G401 (cell line): ENCODE results near the gene UBASH3A. TPM values are rescaled to one million over a fixed set of nuclear protein-coding genes. Genes with fewer than 3 reads are reported as not detected.

Source experiments
- DNase-seq: peaks from one replicate; pipeline ENCODE4 v3.0.0-alpha.2; 2015; ENCODE audit warnings: low spot score
- in situ Hi-C: cut with HindIII; loops from 2 replicates; pipeline ENCODE4 v1.10.0; 2016; ENCODE audit warnings: low sequenced_read_pairs, mixed read lengths
- total RNA-seq: library from RNA; depleted of rRNA; stranded (reverse); fragments of >200 nt; shearing (Covaris generic); gene quantifications from 2 replicates; pipeline ENCODE4 v1.2.3, GENCODE V29; 2014

The UBASH3A gene
- total RNA-seq, 1 experiment from 2014 or later, result not detected

DNA sequence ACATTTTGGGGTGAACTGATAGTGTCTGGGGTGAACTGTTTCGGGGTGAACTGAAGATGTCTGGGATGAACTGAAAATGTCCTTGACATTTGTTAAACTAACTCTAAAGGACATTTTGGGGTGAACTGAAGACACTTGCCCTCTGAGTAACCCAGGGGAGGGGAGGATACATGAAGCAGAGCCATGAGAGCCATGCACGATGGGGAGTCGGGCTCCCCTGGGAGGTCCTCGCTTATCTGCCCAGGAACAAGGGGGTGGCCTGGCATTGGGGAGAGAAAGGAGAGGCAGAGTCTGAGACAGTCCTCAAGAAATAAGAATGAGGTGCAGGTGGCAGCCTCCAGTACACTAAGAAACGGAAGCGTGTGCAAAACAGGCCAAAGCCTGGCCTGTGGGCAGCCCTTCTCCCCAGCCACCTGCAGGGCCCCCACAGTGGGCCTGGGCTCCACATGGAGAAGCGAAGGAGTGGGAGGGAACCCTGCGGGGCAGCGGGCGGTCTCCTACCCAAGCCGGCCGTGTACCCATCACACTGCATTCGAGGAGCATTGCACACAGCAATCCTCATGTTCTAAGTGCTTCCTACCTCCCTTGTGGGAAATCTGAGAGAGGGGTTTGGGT, 68.1 kb downstream of the UBASH3A start:
- no peak for DNase-seq
- in situ Hi-C loops, result no loop called here

- in situ Hi-C loops, result no loop called here
- DNase-seq, result no peak
Measured at GRCh38 chr21:42472521-42472920, 68.8 kb downstream of the UBASH3A start.

- in situ Hi-C loops, result no loop called here
- DNase-seq, result no peak
Measured at GRCh38 chr21:42473498-42474042, 69.9 kb downstream of the UBASH3A start.

GRCh38 chr21:42474043-42474831, 70.5 kb downstream of the UBASH3A start:
- in situ Hi-C loops, result no loop called here
- no peak for DNase-seq

- DNase-seq, result no peak
- in situ Hi-C loops, result no loop called here
Measured at GRCh38 chr21:42475036-42475435, 71.3 kb downstream of the UBASH3A start.

GRCh38 chr21:42475526-42476387, 72.1 kb downstream of the UBASH3A start:
- no peak for DNase-seq
- in situ Hi-C loops, result no loop called here

DNA sequence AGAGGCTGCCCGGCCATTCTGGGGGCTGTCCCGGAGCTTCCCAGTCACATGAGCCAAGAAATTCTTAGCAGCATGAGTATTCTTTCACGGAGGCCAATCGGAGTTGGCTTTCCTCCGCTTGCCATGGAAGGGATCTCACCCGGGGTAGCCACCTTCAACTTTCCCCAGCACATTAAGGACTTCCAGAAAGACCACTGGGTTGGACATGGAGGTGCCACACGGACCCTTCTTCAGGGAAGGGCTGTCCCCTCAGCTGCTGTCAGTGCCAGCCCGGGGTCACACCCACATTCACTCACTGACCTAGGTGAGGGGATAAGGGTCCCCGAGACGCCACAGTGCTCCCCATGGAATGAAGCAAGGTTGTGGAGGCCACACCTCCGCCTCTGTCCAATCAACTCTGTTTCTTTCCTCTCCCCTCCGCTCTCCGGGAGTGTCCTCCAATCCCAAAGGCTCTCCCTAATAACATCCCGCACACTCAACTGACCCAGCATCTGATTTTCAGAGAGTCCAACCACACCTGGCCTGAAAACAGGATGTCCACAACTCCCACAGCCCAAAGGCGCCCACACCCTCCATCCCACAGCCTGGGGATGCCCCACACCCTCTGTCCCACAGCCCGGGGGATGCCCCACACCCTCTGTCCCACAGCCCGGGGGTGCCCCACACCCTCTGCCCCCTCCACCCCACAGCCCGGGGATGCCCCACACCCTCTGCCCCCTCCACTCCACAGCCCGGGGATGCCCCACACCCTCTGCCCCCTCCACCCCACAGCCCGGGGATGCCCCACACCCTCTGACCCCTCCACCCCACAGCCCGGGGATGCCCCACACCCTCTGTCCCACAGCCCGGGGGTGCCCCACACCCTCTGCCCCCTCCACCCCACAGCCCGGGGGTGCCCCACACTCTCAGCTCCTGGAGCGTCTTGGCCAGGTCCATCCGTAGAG, 73.0 kb downstream of the UBASH3A start:
- in situ Hi-C loops, result no loop called here
- DNase-seq, result no peak

GRCh38 chr21:42478504-42478903, 74.8 kb downstream of the UBASH3A start:
- DNase-seq, result no peak
- in situ Hi-C loops, result no loop called here

DNA sequence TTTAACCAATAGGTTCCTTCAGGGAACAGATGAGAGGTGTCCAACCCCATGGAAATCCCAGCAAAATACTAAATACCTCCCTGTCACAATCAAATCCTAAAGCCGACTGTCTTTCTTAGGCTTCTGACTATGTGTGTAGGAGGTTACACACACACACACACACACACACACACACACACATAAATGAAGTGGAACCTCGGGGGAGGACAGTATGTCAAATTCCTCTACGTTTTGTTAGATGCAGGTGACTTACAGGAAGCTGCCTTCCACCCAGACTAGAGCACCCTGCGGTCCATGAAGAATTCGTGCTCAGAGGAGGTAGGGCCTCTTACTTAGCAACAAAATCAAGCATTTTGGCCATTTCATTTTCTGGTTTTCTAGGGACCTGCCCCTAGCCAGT, 75.9 kb downstream of the UBASH3A start:
- no peak for DNase-seq
- in situ Hi-C loops, result no loop called here

GRCh38 chr21:42480736-42481135, 77.0 kb downstream of the UBASH3A start:
- in situ Hi-C loops, result no loop called here
- no peak for DNase-seq

GRCh38 chr21:42481169-42481568, 77.5 kb downstream of the UBASH3A start:
- DNase-seq, result no peak
- in situ Hi-C loops, result no loop called here

- DNase-seq, result no peak
- in situ Hi-C loops, result no loop called here
Measured at GRCh38 chr21:42484966-42485365, 81.3 kb downstream of the UBASH3A start.

DNA sequence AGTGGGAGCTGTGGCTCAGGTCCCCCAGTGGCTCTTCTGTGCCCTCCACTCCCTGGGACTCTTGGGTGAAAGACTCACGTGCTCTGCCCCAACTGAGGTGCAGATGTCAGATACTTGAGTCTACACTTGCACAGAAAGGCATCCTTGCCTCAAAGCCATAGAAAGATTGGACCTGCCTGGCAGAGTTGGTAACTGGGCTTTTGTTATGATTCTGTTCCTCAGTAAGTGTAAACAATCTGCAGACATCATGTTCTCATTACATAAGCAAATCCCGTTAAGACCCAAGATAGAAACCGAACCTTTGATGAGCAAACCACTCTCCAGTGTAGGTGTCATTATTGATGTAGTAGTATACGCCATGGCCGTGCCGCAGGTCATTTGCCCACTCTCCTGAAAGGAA, 82.4 kb downstream of the UBASH3A start:
- DNase-seq, result no peak
- in situ Hi-C loops, result no loop called here

GRCh38 chr21:42486531-42486930, 82.8 kb downstream of the UBASH3A start:
- in situ Hi-C loops, result no loop called here
- DNase-seq, result no peak

GRCh38 chr21:42489006-42489563, 85.4 kb downstream of the UBASH3A start:
- in situ Hi-C loops, result no loop called here
- DNase-seq, result no peak

- in situ Hi-C loops, result no loop called here
- DNase-seq, result no peak
Measured at GRCh38 chr21:42489991-42490390, 86.3 kb downstream of the UBASH3A start.

DNA sequence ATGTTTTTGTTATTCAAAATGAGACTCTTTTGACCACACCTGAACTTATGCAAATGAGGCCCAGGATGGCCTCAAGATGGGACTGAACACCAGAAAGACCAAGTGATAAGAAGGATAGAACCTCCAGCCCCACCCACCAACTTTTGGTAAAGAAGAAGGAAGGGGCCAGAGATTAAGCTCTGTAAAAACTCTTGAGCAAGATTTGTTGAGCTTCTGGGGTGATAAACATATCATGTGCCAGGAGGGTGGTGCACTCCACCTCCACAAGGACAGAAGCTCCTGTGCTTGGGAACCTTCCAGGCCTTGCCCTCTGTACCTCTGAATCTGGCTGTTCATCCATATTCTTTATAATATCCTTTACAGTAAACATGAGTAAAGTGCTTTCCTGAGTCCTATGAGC, 87.0 kb downstream of the UBASH3A start:
- no peak for DNase-seq
- in situ Hi-C loops, result no loop called here

DNA sequence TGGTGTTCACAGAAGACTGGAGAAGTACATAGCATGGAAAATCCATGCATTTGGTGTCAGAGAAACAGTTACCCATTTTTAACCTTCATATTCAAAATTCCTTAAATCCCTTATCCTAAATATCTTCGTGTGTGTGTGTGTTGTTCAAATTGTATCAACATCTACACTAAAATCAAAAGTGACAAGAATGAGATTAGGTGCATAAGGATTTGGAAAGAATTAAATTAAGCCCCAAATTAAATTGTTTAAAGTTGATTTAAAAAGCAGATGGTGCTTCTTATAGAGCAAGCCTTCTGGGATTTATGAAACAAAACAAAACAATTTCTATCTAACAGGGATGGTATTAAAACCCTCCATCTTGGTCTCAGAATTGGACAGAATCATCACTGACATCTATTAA, 87.6 kb downstream of the UBASH3A start:
- DNase-seq, result no peak
- in situ Hi-C loops, result no loop called here
